T follicular helper cell (primary cell): ENCODE results near the gene KLK2.

Experiments
- DNase-seq: peaks from one replicate; pipeline ENCODE4 v3.0.0-alpha.2; 2020; ENCODE audit warnings: low read depth

Gene KLK2

DNA sequence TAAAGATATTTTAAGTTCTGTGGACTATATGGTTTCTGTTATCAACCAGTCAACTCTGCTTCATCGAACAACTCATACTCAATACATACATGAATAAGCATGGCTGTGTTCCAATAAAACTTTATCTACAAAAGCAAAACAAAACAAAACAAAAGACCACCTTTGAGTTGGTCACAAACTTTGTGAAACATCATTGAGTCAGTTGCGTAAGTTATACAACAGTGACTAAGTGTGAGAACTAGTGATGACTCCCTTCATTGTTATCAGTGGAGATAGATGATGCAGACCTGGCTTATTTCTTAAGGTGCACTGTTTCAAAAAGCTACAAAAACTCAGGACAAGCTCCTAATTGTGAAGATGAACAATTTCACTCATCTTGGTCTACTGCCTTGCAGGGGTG lies 52.5 kb downstream of the KLK2 start:
- no peak for DNase-seq

DNA sequence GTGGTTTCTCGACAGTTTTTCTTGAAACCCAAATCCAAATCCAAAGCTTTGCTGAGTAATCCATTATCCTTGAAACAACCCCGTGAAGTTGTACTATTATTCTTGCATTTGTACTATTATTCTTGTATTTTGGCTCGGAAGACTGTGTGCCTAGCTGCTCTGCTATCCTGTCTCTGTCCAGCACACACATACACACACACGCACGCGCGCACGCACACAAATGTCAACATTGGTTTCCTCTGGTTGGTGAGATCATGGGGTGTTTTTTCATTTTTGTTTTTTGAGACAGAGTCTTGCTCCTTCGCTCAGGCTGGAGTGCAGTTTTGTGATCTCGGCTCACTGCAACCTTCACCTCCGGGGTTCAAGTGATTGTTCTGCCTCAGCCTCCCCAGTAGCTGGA lies 52.9 kb downstream of the KLK2 start:
- no peak for DNase-seq

DNA sequence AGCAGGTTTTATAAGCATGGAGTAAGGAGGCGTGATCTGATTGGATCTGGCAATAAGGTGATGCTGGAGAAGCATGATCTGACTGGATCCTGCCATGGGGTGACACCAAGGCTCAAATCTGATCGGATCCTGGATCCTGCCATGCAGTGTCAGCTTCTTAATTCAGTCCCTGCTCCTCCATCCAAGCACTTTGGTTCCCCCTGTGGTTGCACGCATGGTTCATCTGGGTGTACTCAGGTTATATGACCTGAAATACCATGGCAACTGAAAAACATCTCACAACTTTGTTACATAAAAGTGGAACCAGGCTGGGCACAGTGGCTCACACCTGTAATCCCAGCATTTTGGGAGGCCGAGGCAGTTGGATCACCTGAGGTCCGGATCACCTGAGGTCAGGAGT lies 55.6 kb downstream of the KLK2 start:
- DNase-seq, result no peak
